ENCODE results near the gene PCDHB12. TPM values are rescaled to one million over a fixed set of nuclear protein-coding genes. Genes with fewer than 3 reads are reported as not detected.
"Not testable (repeated sequence)": the region's sequence is repeated elsewhere in the genome, so short reads cannot be mapped to it uniquely, and the experiment has no call there.

The PCDHB12 gene
- total RNA-seq, 2 donors from 2014 or later: 1.6 to 5.0 TPM

GRCh38 chr5:141236516-141237313 is 28.2 kb downstream of the PCDHB12 start:
- TF ChIP-seq, protein P1, sequence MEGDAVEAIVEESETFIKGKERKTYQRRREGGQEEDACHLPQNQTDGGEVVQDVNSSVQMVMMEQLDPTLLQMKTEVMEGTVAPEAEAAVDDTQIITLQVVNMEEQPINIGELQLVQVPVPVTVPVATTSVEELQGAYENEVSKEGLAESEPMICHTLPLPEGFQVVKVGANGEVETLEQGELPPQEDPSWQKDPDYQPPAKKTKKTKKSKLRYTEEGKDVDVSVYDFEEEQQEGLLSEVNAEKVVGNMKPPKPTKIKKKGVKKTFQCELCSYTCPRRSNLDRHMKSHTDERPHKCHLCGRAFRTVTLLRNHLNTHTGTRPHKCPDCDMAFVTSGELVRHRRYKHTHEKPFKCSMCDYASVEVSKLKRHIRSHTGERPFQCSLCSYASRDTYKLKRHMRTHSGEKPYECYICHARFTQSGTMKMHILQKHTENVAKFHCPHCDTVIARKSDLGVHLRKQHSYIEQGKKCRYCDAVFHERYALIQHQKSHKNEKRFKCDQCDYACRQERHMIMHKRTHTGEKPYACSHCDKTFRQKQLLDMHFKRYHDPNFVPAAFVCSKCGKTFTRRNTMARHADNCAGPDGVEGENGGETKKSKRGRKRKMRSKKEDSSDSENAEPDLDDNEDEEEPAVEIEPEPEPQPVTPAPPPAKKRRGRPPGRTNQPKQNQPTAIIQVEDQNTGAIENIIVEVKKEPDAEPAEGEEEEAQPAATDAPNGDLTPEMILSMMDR (conservative IDR thresholded peaks at IDR 0.05): no peak
- Histone ChIP-seq H3K4me3 (ENCODE audit: low read length) (no peak overlapping the region), H3K36me3 (ENCODE audit: control insufficient read depth, insufficient read depth, low read length) (no peaks in the 10 kb centered on the region), H3K27me3 (ENCODE audit: control insufficient read depth, insufficient read depth, low read length, poor library complexity, severe bottlenecking) (no peaks in the 10 kb centered on the region), H3K27ac (ENCODE audit: low read depth, low read length) (no peak overlapping the region), H3K4me1 (ENCODE audit: control insufficient read depth, insufficient read depth, low read length) (no peaks in the 10 kb centered on the region), H3K9ac (ENCODE audit: extremely low read depth, low read length, poor library complexity, severe bottlenecking) (no peak overlapping the region), H3K9me3 (ENCODE audit: control insufficient read depth, low read length) (peaks cover 40% of the 10 kb centered on the region)
- H3K9me3 Mint-ChIP-seq: peaks cover 40% of the 10 kb centered on the region
- H3K4me3 Mint-ChIP-seq: no peak overlapping the region
- DNase-seq: no peak
- H3K4me1 Mint-ChIP-seq: no peaks in the 10 kb centered on the region
- H3K27me3 Mint-ChIP-seq (ENCODE audit: insufficient read depth): peaks cover 15% of the 10 kb centered on the region
- H3K27ac Mint-ChIP-seq: no peak overlapping the region
- WGBS, 2 experiments (ENCODE audit: insufficient coverage in 1 of 2, insufficient read length in 1 of 2): 95 to 96% methylated on average over 10 to 32 of the region's 32 CpGs
- peaks cover 18% of the 10 kb centered on the region for H3K36me3 Mint-ChIP-seq (ENCODE audit: low read depth)

DNA sequence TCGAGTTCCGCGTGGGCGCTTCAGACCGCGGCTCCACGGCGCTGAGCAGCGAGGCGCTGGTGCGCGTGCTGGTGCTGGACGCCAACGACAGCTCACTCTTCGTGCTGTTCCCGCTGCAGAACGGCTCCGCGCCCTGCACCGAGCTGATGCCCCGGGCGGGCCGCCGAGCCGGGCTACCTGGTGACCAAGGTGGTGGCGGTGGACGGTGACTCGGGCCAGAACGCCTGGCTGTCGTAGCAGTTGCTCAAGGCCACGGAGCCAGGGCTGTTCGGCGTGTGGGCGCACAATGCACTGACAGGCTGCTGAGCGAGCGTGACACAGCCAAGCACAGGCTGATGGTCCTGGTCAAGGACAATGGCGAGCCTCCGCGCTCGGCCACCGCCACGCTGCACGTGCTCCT is 33.0 kb downstream of the PCDHB12 start:
- no peaks in the 10 kb centered on the region for H3K27me3 ChIP-seq (ENCODE audit: control insufficient read depth, insufficient read depth, low read length, poor library complexity, severe bottlenecking)
- H3K4me1 Mint-ChIP-seq: no peaks in the 10 kb centered on the region
- H3K9me3 ChIP-seq (ENCODE audit: control insufficient read depth, low read length): peaks cover 64% of the 10 kb centered on the region
- no peaks in the 10 kb centered on the region for H3K4me1 ChIP-seq (ENCODE audit: control insufficient read depth, insufficient read depth, low read length)
- H3K9me3 Mint-ChIP-seq: peaks cover 41% of the 10 kb centered on the region
- no peak overlapping the region for H3K27ac ChIP-seq (ENCODE audit: low read depth, low read length)
- TF ChIP-seq, protein P1 (conservative IDR thresholded peaks at IDR 0.05): no peak
- no peak overlapping the region for H3K4me3 ChIP-seq (ENCODE audit: low read length)
- no peaks in the 10 kb centered on the region for H3K36me3 ChIP-seq (ENCODE audit: control insufficient read depth, insufficient read depth, low read length)
- H3K27me3 Mint-ChIP-seq (ENCODE audit: insufficient read depth): peaks cover 9% of the 10 kb centered on the region
- H3K36me3 Mint-ChIP-seq (ENCODE audit: low read depth): peaks cover 20% of the 10 kb centered on the region
- WGBS, 2 experiments (ENCODE audit: insufficient coverage in 1 of 2, insufficient read length in 1 of 2): 94 to 96% methylated on average over 30 to 43 of the region's 43 CpGs
- H3K4me3 Mint-ChIP-seq: no peak overlapping the region
- H3K9ac ChIP-seq (ENCODE audit: extremely low read depth, low read length, poor library complexity, severe bottlenecking): no peak overlapping the region
- DNase-seq: no peak
- no peak overlapping the region for H3K27ac Mint-ChIP-seq

GRCh38 chr5:141245250-141245717 is 36.8 kb downstream of the PCDHB12 start, which contains the start of gene PCDHB15:
PCDHB15 (plus strand) TSS chr5:141245395; CDS start chr5:141245579, 184 bp downstream.
- peak; percentile 90 for DNase-seq
- no peak within 1 kb of the TSS for H3K27ac ChIP-seq (ENCODE audit: low read depth, low read length)

GRCh38 chr5:141246971-141247370 is 38.5 kb downstream of the PCDHB12 start:
- not testable (repeated sequence) for DNase-seq; H3K27me3 ChIP-seq (ENCODE audit: control insufficient read depth, insufficient read depth, low read length, poor library complexity, severe bottlenecking); H3K9ac ChIP-seq (ENCODE audit: extremely low read depth, low read length, poor library complexity, severe bottlenecking); H3K4me1 Mint-ChIP-seq; H3K4me1 ChIP-seq (ENCODE audit: control insufficient read depth, insufficient read depth, low read length); H3K27ac Mint-ChIP-seq; H3K4me3 ChIP-seq (ENCODE audit: low read length); H3K27me3 Mint-ChIP-seq (ENCODE audit: insufficient read depth); H3K36me3 ChIP-seq (ENCODE audit: control insufficient read depth, insufficient read depth, low read length); H3K4me3 Mint-ChIP-seq; H3K27ac ChIP-seq (ENCODE audit: low read depth, low read length)
- H3K36me3 Mint-ChIP-seq (ENCODE audit: low read depth): peaks cover 53% of the 10 kb centered on the region
- 89% methylated on average over 22 of the region's 42 CpGs; no CpG with 5 or more reads in 1 of the 2 experiments for WGBS, 2 experiments (ENCODE audit: insufficient coverage in 1 of 2, insufficient read length in 1 of 2)
- peaks cover 64% of the 10 kb centered on the region for H3K9me3 Mint-ChIP-seq
- peaks cover 70% of the 10 kb centered on the region for H3K9me3 ChIP-seq (ENCODE audit: control insufficient read depth, low read length)

More at GRCh38 chr5:141245250-141245717, 36.8 kb downstream of the PCDHB12 start, which contains the start of gene PCDHB15:
- Mint-ChIP-seq H3K36me3 (ENCODE audit: low read depth) (peaks cover 47% of the 10 kb centered on the region), H3K4me3 (peak within 1 kb of the TSS; percentile 71), H3K27me3 (ENCODE audit: insufficient read depth) (peaks cover 4% of the 10 kb centered on the region), H3K9me3 (peaks cover 61% of the 10 kb centered on the region), H3K27ac (peak within 1 kb of the TSS; percentile 88), H3K4me1 (no peaks in the 10 kb centered on the region)
- Histone ChIP-seq H3K9ac (ENCODE audit: extremely low read depth, low read length, poor library complexity, severe bottlenecking) (no peak within 1 kb of the TSS), H3K4me3 (ENCODE audit: low read length) (no peak within 1 kb of the TSS), H3K36me3 (ENCODE audit: control insufficient read depth, insufficient read depth, low read length) (no peaks in the 10 kb centered on the region), H3K27me3 (ENCODE audit: control insufficient read depth, insufficient read depth, low read length, poor library complexity, severe bottlenecking) (no peaks in the 10 kb centered on the region), H3K4me1 (ENCODE audit: control insufficient read depth, insufficient read depth, low read length) (no peaks in the 10 kb centered on the region), H3K9me3 (ENCODE audit: control insufficient read depth, low read length) (peaks cover 62% of the 10 kb centered on the region)
- 79 to 89% methylated on average over 9 to 16 of the region's 16 CpGs for WGBS, 2 experiments (ENCODE audit: insufficient coverage in 1 of 2, insufficient read length in 1 of 2)
- TF ChIP-seq, protein P1 (conservative IDR thresholded peaks at IDR 0.05): peak; percentile 93

GRCh38 chr5:141247434-141247833 is 38.9 kb downstream of the PCDHB12 start:
- H3K27me3 Mint-ChIP-seq (ENCODE audit: insufficient read depth); H3K4me3 Mint-ChIP-seq; H3K27me3 ChIP-seq (ENCODE audit: control insufficient read depth, insufficient read depth, low read length, poor library complexity, severe bottlenecking); H3K4me1 ChIP-seq (ENCODE audit: control insufficient read depth, insufficient read depth, low read length); H3K27ac ChIP-seq (ENCODE audit: low read depth, low read length); H3K27ac Mint-ChIP-seq; H3K4me1 Mint-ChIP-seq; H3K9ac ChIP-seq (ENCODE audit: extremely low read depth, low read length, poor library complexity, severe bottlenecking); H3K36me3 ChIP-seq (ENCODE audit: control insufficient read depth, insufficient read depth, low read length); H3K4me3 ChIP-seq (ENCODE audit: low read length); DNase-seq: not testable (repeated sequence)
- 92 to 95% methylated on average over 7 to 34 of the region's 34 CpGs for WGBS, 2 experiments (ENCODE audit: insufficient coverage in 1 of 2, insufficient read length in 1 of 2)
- peaks cover 68% of the 10 kb centered on the region for H3K9me3 ChIP-seq (ENCODE audit: control insufficient read depth, low read length)
- Mint-ChIP-seq H3K36me3 (ENCODE audit: low read depth) (peaks cover 53% of the 10 kb centered on the region), H3K9me3 (peaks cover 61% of the 10 kb centered on the region)
